Measurements from ENCODE around the gene DACT2.

Gene DACT2

DNA sequence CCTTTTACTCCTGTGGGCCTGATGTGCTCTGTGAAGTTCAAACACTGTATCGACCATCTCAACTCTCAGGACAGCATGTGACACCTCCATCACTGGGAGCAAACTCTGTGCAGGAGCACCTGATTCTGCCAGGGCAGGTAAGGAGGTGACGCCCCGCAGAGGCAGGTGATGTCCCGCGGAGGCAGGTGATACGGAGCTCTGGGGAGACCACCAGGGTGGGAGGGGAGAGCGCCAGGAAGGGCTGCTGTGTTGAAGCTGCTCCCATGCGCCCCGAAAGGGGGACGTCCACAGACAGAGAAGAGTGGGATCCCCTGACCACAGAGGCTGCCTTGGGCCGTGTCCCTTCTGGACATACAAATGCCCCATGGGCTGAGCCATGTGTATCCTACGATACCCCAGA lies 58.3 kb downstream of the DACT2 start:
- DNase-seq, result no peak

DNA sequence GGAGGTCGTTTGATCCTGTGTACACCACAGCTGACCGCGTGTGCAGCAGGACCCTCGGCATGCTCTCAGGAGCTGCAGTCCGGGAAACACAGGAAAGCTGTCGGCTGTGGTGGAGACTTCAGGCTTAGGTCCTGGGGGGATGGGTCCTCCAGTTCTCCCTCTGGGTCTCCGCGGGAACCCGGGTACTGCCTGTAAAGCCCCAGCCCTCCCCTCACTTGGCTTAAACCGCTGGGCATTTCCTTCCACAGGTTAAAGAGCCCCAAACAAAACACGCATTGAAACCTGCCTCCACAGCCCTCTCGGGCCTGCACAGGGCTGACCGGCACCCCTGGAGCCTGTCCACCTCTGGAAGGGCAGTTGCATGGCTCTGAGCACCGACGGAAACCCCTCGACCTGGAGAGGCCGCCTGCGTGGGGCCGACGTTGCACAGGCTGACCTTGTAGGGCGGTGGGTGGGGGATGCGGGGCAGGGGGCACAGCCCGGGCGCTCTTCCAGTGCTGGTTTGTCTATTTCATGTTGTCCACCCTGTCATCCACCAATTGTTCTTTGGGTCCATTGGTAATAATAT lies 59.1 kb downstream of the DACT2 start:
- DNase-seq, result no peak

DNA sequence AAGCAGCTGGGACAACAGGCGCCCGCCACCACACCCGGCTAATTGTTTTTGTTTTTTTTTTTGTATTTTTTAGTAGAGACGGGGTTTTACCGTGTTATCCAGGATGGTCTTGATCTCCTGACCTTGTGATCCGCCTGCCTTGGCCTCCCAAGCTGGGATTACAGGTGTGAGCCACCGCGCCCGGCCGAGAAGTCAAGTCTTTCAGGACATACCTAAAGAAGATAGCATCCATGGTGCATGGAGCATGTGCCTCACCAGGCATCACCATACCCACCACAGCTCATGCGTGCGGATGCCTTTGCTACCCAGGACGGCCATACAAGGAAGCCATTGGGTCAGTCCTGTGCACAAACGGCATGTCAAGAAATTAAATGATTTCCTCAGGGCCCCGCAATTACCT lies 60.8 kb downstream of the DACT2 start:
- no peak for DNase-seq

DNA sequence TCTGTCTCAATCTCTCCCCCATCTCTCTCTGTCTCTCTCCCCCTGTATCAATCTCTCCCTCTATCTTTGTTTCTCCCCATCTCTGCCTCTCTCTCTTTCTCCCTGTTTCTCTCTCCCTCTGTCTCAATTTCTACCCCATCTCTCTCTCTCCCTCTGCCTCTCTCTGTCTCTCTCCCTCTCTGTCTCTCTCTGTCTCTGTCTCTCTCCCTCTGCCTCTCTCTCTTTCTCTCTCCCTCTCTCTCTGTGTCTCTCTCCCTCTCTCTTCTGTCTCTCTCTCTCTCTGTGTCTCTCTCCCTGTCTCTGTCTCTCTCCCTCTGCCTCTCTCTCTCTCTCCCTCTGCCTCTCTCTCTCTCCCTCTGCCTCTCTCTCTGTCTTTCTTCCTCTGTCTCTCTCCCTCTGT lies 62.6 kb downstream of the DACT2 start:
- DNase-seq, result no peak

Measured in CD4-positive, alpha-beta T cell treated with Interferon gamma for 1 hour (primary cell).